ENCODE results near the gene TATDN3.
"Not testable (repeated sequence)": the region's sequence is repeated elsewhere in the genome, so short reads cannot be mapped to it uniquely, and the experiment has no call there.

TATDN3 gene

DNA sequence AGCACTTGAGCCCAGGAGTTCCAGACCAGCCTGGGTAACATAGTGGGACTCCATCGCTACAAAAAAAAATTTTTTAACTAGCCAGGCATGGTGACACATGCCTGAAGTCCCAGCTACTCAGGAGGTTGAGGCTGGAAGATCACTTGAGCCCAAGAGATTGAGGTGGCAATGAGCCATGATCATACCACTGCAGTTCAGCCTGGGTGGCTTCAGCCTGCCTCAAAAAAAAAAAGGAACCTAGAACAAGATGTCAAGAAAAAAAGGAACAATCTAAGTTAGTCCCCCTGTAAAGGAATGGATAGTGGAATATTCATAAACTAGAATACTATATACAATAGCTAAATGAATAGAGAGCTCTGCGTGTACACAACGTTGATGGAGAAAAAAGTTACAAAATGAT, 14.5 kb upstream of the TATDN3 start:
- no peak for DNase-seq

DNA sequence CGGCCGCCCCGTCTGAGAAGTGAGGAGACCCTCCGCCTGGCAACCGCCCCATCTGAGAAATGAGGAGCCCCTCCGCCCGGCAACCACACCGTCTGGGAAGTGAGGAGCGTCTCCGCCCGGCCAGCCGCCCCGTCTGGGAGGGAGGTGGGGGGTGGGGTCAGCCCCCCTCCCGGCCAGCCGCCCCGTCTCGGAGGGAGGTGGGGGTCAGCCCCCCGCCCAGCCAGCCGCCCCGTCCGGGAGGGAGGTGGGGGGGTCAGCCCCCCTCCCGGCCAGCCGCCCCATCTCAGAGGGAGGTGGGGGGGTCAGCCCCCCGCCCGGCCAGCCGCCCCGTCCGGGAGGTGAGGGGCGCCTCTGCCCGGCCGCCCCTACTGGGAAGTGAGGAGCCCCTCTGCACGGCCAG, 12.6 kb upstream of the TATDN3 start:
- not testable (repeated sequence) for DNase-seq

DNA sequence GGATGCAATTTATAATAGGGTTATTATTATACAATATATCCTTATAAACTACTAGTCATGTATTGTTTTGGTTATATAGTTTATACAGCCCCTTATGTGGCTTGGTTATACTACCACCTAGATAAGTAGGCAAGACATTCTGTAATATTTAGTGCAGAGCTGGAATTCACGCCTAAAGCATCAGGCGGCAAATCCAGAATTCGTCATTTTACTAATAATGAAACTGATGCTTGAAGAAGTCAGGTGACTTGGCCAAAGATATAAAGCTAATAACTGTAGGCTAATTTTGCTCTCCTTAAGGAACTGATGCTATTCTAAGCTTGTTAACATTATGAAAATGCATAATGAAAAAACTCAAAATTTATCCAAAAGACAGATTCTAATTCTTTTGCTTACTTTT, 10.9 kb upstream of the TATDN3 start:
- DNase-seq, result no peak

DNA sequence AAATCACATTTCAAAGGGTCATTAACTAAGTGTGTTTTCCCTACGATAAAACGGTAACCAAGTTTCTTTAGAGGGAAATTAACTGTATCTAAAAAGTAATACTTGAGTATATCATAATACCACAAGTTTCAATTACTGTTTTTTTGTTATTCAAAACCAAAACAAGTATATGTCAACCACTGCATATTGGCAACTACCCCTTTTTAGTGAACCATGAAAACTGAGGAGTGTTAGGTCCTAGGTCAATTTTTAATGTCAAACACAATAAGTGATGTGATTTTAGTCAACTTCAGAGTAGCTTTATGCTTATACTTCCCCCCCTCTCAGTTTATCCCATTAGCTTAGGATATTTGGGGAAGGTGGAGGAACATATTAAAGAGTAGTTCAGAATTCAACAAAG, 10.5 kb upstream of the TATDN3 start:
- DNase-seq, result no peak

GRCh38 chr1:212782422-212783154, 9.1 kb upstream of the TATDN3 start:
- no peak for DNase-seq

DNA sequence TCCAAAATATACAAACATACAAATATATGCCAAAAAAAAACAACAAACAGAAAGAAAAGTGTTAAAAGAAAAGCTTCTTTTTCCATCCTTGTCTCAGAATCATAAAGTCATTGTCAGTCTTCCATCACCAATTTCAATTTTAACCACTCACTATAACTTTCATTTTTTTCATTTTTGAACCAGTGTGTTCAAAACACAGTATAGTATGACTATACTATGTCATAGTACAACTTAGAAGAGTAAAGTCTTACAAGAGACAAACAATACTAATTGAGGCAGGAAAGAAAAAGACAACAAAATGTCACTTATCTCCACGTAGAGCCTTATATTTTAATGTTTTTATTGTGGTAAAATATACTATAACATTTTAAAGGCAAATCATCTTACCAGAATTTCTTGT, 7.7 kb upstream of the TATDN3 start:
- DNase-seq, result no peak

DNA sequence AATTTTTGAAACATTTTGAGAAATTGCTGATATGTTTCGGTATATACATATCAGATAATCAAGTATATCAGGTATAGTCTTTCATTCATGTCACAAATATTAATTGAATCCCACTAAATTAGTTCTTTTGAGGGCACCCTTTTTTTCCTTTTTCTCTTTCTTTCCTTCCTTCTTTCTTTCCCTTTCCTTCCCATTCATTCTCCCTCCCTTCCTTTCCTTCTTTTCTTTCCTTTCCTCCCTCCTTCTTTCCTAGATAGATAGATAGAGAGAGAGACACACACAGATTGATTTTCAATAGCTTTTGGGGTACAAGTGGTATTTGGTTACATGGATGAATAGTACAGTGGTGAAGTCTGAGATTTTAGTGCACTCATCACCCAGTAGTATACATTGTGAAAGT, 5.8 kb upstream of the TATDN3 start:
- no peak for DNase-seq

DNA sequence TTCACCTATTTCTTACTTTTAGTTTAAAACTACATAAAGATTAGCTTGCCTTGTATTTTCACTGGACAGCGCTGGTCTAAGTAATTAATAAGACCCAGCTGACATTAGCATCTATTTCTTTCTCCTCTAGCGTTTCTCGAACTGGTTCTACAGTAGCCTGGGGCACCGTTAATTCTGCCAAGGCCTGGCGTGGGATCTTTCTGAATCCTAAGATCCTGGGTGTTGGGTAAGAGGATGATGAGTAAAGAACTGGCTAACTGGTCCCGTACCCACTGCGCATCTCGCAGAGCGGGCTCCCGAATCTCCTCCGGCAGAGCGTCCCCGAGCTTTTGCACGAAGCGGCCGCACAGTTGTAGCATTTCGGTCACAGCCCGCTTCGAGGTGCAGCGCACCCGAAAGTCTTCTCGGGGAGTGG, 426 bp upstream of the TATDN3 start:
- DNase-seq, result no peak

- no peak for DNase-seq
Measured at GRCh38 chr1:212792396-212792908, 758 bp downstream of the TATDN3 start.

GRCh38 chr1:212794561-212795014, 2.9 kb downstream of the TATDN3 start:
- DNase-seq, result no peak

- DNase-seq, result no peak
Measured at GRCh38 chr1:212797681-212798080, 6.0 kb downstream of the TATDN3 start.

DNA sequence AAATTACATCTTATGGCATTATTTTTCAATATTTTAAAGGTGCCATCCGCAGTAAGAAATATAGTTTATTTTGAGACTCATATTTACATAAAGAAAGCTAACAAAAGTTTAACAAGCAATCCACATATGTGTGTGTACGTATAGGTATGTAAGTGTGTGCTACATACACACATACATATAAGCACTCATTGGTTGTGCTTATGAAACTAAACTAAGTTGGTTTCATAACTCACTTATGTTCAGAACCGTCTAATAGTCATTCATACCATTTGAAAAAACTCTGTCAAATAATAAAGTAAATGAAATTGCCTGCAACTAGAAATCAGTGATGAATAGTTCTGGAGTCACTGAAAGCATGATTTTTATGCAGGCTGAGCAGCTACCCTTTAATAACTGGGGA, 14.1 kb downstream of the TATDN3 start:
- DNase-seq, result no peak

DNA sequence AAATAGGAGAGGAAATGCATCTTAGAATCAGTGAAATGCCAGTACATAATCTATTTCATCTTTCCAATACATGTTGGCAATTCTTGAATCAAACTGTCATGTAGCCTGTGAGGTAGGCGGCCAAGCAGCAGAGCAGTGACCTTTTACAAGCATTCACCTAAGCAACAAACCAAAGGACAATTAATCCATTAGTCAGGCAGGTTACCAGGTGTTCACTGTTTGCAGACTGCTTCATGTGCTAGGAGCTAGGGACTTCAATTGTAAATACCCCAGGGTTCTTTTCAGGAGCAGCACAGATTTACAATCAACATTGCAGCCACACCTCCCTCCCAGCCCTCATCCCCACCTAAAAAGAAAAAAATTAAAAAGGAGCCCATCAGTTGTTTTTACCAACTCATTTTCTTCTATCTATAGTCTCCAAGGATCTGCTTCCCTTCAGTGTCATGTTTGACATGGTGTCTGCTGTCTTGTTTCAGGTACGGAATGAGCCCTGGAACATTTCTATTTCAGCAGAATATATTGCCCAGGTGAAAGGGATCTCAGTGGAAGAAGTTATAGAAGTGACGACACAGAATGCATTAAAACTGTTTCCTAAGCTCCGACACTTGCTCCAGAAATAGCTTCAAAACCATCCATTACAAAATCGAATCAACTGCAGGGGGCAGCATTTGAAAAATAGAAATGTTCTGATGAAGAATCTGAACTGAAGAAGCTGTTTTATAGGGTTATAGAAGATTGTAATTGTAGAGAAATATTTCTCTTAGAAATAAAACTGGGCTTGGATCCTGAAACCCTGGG, 23.0 kb downstream of the TATDN3 start:
- no peak for DNase-seq

DNA sequence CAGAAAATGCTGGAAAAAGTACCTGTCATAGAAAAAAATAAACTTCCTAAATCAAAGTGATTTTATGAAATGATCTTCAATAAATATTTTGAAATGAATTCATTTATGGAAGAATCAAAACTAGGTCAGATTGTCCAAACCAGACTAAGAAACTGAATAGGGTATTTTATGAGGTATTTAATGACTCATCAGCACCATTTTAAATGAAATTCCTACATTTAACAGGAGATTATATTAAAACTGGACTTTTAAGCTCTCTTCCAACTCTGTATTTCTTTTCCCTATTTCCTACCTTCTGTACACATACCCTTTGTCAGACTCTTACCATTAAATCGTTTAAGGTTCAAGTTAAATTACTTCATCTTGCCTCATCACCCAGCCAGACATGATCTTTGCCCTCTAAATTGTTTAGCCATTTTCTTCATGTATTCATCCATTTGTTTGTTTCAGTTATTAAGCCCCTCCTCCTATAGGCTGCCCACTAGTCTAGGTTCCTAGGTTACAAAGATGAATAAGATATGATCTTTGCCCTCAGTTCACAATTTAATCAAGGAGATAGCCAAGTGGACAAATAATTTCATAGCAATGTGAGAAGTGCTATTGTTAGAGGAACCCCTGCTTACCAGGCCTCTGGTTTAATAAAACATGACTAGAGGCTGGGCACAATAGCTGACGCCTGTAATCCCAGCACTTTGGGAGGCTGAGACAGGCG, 25.0 kb downstream of the TATDN3 start:
- DNase-seq, result no peak

DNA sequence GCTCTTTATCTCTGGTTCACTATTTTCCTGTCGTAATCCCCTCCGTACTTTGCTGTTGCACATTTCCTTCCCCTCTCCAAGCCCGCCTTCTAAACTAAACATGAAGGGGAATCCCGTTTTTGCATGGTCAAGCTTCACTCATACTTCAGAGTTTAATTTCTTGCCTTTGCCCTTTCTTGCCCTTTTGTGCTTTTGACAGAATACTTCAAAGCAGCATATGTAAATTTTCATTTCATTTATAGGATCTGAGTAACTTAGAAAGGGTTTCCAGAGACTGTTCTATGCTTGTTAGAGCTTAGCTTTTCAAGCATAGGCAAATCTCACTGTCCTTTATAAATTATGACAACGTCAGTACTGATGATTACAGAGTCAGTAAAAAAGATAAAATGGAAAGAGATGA, 28.0 kb downstream of the TATDN3 start:
- no peak for DNase-seq

- no peak for DNase-seq
Measured at GRCh38 chr1:212820969-212821368, 29.3 kb downstream of the TATDN3 start.

DNA sequence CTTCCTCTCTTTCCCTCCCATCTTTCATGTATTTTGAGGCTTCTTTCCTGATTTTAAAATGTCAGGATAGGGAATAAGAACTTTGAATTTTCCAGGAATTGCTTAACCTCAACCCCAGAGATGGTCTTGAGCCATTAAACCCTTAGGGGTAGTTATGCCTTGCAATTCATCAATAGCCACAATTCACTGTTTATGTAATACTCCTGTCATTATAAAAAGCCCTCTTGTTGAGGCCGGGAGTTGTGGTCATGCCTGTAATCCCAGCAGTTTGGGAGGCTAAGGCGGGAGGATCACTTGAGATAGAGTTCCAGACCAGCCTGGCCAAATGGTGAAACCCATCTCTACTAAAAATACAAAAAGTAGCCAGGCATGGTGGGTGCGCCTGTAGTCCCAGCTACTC, 31.3 kb downstream of the TATDN3 start:
- no peak for DNase-seq

DNA sequence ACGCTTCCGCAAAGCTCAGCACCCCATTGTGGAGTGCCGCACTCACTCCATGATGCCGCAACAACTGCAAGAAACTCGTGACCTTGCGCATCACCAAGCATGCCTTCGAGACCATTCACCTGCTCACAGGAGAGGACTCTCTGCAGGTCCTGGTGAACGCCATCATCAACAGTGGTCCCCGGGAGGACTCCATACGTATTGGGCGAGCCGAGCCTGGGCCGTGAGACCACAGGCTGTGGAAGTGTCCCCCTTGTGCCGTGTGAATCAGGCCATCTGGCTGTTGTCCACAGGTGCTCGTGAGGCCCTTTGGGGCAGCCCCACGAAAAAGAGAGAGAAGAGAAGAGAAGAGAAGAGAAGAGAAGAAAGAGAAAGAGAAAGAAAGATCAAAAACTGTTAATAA, 32.5 kb downstream of the TATDN3 start:
- DNase-seq, result no peak

DNA sequence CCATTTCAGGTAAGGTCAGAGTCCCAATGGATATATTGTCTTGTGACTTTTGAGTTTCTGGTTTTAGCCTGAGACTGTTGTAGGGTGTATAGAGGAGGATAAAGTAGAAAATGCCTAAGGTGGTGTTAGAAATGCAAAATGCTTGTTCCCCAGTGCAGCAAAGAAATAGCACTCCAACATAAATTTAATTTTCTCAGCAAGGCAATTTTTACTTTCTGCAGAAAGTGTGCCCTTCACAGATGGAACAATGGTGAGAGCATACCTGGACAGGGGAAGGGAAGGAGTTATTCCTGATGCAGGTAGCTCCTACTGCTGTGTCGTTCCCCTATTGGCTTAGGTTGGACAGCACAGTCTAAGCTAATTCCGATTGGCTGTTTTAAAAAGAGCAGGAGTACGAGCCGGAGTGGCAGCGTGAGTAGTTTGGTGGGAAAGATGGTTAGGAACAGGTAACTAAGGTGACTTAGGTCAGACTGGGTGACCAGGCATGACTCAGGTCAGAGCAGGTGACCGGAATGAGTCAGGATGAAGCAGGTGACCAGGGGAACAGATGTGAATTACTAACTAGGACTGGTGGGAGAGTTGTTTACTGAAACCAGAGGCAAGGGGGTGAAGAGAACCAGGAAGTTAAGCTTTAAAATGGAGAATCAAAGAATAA, 34.2 kb downstream of the TATDN3 start:
- no peak for DNase-seq

DNA sequence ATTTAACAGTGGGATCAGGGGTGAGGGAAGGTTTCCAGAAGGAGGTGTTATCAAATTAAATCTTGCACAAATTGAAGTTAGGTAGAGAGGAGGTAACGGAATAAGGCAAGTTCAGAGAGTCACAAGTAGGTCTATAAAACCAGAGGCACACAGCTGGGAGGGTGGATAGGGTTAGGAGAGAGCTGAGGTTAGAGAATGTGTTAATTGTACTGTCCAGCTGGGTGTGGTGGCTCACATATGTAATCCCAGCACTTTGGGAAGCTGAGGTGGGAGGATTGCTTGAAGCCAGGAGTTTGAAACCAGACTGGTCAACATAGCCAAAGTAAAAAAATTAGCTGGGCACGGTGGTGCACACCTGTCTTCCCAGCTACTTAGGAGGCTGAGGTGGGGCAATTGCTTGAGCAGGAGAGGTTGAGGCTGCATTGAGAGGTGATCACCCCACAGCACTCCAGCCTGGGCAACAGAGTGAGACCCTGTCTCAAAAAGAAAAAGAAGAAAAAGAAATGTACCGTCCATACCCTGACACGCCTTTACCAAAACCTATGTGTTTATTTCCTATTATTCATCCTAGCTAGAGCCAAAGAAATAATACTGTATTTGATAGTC, 35.6 kb downstream of the TATDN3 start:
- DNase-seq, result no peak

GRCh38 chr1:212827831-212828278, 36.2 kb downstream of the TATDN3 start:
- no peak for DNase-seq

GRCh38 chr1:212828395-212828794, 36.7 kb downstream of the TATDN3 start:
- DNase-seq, result no peak

Data from effector CD8-positive, alpha-beta T cell (primary cell).